ENCODE data around the gene PEPD. TPM values are rescaled to one million over a fixed set of nuclear protein-coding genes. Genes with fewer than 3 reads are reported as not detected.

PEPD gene
- total RNA-seq, 1 experiment from 2014 or later: 83.1 TPM

DNA sequence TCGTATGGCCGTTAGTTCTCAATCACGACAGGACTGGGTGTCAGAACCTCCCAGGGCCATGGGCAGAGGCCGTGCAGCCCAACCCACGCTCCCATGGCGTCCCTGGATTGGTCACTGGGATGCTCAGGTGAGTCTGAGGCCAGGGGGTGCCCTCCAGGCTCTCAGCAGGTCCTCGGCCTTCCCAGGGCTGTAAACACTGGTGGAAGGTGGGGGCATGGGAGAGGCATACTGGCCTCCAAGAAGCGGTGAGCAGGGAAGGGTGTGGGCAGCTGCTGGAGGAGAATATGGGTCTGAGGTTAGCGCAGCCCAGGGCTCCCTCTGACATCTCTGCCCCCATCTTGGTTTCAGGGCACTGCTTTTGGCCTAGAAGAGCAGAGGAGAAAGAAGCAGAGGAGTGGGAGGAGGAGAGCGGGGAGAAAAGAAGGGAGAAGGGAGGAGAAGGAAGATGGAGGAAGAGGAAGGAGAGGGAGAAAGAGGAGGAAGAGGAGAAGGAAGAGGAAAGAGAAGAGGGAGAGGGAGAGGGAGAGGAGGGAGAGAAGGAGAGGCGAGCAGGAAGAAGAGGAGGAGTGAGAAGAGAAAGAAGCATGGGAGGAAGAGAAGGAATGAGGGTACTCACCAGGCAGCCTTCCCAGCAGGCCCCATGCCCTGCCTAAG lies 85.8 kb downstream of the PEPD start:
- H3K4me1 Mint-ChIP-seq: no peaks in the 10 kb centered on the region

DNA sequence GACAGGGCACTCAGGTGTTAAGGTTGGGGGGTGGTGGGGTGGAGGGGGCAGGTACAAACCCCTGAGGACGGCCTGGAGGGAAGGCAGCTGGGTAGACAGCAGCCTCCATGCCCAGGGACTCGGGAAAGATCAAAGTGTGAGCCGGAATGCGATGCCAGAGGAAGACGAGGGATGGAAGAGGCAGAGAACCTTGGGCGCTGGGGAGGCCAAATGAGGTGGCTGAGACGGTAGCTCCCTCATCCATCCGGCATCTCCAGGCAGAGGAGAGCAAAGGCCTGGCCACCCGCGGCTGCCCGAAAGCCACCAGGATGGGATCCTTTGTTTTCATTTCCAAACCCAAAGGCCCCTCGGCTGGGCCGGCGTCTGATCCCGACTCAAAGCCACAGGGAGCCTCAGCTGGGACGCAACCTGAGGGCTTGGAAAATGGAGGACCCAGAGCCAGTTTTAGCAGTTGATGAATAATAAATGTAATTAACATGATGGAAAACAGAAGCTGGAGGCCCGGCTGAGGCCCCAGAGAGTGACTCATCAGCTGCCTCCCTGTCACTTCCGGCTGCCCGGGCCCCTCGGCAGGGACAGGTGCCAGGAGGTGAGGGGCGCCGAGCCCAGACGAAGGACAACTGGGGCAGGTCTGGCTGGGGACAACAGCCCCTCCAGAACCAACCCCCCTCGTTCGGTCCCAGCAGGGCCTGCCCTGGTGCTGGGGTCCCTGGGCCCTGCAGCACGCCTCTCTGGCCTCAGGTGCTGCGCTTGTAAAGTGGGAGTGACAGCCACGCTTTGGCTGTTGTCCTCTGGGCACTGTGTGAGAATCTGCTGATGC lies 86.5 kb downstream of the PEPD start:
- no peak for DNase-seq (ENCODE audit: low spot score)
- Mint-ChIP-seq H3K36me3 (no peaks in the 10 kb centered on the region), H3K27me3 (ENCODE audit: low read depth) (no peaks in the 10 kb centered on the region), H3K4me3 (no peak overlapping the region), H3K4me1 (no peaks in the 10 kb centered on the region), H3K27ac (no peak overlapping the region), H3K9me3 (no peaks in the 10 kb centered on the region)
- TF ChIP-seq OVOL2 (CRISPR knock-in tag; IDR thresholded peaks at IDR 0.05; ENCODE audit: borderline replicate concordance) (no peak), ZNF396 (CRISPR knock-in tag; IDR thresholded peaks at IDR 0.05; ENCODE audit: borderline replicate concordance) (no peak), TEAD4 (CRISPR knock-in tag; IDR thresholded peaks at IDR 0.05) (no peak), SOX15 (CRISPR knock-in tag; IDR thresholded peaks at IDR 0.05) (no peak), CREB1 (CRISPR knock-in tag; IDR thresholded peaks at IDR 0.05) (no peak), JAZF1 (CRISPR knock-in tag; IDR thresholded peaks at IDR 0.05) (no peak), MXD4 (CRISPR knock-in tag; IDR thresholded peaks at IDR 0.05; ENCODE audit: borderline replicate concordance) (no peak)
- TF ChIP-seq, protein P1, sequence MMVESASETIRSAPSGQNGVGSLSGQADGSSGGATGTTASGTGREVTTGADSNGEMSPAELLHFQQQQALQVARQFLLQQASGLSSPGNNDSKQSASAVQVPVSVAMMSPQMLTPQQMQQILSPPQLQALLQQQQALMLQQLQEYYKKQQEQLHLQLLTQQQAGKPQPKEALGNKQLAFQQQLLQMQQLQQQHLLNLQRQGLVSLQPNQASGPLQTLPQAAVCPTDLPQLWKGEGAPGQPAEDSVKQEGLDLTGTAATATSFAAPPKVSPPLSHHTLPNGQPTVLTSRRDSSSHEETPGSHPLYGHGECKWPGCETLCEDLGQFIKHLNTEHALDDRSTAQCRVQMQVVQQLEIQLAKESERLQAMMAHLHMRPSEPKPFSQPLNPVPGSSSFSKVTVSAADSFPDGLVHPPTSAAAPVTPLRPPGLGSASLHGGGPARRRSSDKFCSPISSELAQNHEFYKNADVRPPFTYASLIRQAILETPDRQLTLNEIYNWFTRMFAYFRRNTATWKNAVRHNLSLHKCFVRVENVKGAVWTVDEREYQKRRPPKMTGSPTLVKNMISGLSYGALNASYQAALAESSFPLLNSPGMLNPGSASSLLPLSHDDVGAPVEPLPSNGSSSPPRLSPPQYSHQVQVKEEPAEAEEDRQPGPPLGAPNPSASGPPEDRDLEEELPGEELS (CRISPR knock-in tag; IDR thresholded peaks at IDR 0.05): no peak
- ATAC-seq: no peak
- ChIA-PET CTCF (interaction anchor here (1.2 to 1.5 kb wide), 2 partner anchors 19 to 333 kb away, joined by 3 to 5 read pairs; no protein-coding TSS in a partner anchor), POLR2A (no interaction called here)

More for the DNA sequence above, 85.8 kb downstream of the PEPD start:
- TF ChIP-seq ZNF219 (CRISPR knock-in tag; IDR thresholded peaks at IDR 0.05; ENCODE audit: borderline replicate concordance): no peak
- TF ChIP-seq, protein P2, sequence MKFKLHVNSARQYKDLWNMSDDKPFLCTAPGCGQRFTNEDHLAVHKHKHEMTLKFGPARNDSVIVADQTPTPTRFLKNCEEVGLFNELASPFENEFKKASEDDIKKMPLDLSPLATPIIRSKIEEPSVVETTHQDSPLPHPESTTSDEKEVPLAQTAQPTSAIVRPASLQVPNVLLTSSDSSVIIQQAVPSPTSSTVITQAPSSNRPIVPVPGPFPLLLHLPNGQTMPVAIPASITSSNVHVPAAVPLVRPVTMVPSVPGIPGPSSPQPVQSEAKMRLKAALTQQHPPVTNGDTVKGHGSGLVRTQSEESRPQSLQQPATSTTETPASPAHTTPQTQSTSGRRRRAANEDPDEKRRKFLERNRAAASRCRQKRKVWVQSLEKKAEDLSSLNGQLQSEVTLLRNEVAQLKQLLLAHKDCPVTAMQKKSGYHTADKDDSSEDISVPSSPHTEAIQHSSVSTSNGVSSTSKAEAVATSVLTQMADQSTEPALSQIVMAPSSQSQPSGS (CRISPR knock-in tag; IDR thresholded peaks at IDR 0.05; ENCODE audit: borderline replicate concordance, low read depth): no peak
- TF ChIP-seq, protein P3, sequence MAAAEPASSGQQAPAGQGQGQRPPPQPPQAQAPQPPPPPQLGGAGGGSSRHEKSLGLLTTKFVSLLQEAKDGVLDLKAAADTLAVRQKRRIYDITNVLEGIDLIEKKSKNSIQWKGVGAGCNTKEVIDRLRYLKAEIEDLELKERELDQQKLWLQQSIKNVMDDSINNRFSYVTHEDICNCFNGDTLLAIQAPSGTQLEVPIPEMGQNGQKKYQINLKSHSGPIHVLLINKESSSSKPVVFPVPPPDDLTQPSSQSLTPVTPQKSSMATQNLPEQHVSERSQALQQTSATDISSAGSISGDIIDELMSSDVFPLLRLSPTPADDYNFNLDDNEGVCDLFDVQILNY (CRISPR knock-in tag; IDR thresholded peaks at IDR 0.05): no peak
- TF ChIP-seq ZNF232 (CRISPR knock-in tag; IDR thresholded peaks at IDR 0.05): no peak
- TF ChIP-seq ZBTB21 (CRISPR knock-in tag; IDR thresholded peaks at IDR 0.05; ENCODE audit: borderline replicate concordance): no peak
- TF ChIP-seq, protein P4, sequence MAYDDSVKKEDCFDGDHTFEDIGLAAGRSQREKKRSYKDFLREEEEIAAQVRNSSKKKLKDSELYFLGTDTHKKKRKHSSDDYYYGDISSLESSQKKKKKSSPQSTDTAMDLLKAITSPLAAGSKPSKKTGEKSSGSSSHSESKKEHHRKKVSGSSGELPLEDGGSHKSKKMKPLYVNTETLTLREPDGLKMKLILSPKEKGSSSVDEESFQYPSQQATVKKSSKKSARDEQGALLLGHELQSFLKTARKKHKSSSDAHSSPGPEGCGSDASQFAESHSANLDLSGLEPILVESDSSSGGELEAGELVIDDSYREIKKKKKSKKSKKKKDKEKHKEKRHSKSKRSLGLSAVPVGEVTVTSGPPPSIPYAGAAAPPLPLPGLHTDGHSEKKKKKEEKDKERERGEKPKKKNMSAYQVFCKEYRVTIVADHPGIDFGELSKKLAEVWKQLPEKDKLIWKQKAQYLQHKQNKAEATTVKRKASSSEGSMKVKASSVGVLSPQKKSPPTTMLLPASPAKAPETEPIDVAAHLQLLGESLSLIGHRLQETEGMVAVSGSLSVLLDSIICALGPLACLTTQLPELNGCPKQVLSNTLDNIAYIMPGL (CRISPR knock-in tag; IDR thresholded peaks at IDR 0.05): no peak
- no peak for TF ChIP-seq FOXK1 (CRISPR knock-in tag; IDR thresholded peaks at IDR 0.05)
- no peak for TF ChIP-seq FOXJ3 (CRISPR knock-in tag; IDR thresholded peaks at IDR 0.05; ENCODE audit: borderline replicate concordance)
- TF ChIP-seq SMAD4 (CRISPR knock-in tag; IDR thresholded peaks at IDR 0.05): no peak
- H3K4me3 Mint-ChIP-seq: no peak overlapping the region
- DNase-seq (ENCODE audit: low spot score): no peak
- ChIA-PET CTCF (interaction anchor here (1.2 to 1.5 kb wide), 2 partner anchors 19 to 332 kb away, joined by 3 to 5 read pairs; no protein-coding TSS in a partner anchor), POLR2A (no interaction called here)
- H3K27me3 Mint-ChIP-seq (ENCODE audit: low read depth): no peaks in the 10 kb centered on the region
- no peak overlapping the region for H3K27ac Mint-ChIP-seq
- H3K36me3 Mint-ChIP-seq: no peaks in the 10 kb centered on the region
- no peak for ATAC-seq
- H3K9me3 Mint-ChIP-seq: no peaks in the 10 kb centered on the region

All from WTC11 (cell line).